Measurements from ENCODE around the gene C2orf68. TPM values are rescaled to one million over a fixed set of nuclear protein-coding genes. Genes with fewer than 3 reads are reported as not detected.

Gene C2orf68, protein sequence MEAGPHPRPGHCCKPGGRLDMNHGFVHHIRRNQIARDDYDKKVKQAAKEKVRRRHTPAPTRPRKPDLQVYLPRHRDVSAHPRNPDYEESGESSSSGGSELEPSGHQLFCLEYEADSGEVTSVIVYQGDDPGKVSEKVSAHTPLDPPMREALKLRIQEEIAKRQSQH
- 11.2 and 13.2 TPM in 2 replicates for total RNA-seq

DNA sequence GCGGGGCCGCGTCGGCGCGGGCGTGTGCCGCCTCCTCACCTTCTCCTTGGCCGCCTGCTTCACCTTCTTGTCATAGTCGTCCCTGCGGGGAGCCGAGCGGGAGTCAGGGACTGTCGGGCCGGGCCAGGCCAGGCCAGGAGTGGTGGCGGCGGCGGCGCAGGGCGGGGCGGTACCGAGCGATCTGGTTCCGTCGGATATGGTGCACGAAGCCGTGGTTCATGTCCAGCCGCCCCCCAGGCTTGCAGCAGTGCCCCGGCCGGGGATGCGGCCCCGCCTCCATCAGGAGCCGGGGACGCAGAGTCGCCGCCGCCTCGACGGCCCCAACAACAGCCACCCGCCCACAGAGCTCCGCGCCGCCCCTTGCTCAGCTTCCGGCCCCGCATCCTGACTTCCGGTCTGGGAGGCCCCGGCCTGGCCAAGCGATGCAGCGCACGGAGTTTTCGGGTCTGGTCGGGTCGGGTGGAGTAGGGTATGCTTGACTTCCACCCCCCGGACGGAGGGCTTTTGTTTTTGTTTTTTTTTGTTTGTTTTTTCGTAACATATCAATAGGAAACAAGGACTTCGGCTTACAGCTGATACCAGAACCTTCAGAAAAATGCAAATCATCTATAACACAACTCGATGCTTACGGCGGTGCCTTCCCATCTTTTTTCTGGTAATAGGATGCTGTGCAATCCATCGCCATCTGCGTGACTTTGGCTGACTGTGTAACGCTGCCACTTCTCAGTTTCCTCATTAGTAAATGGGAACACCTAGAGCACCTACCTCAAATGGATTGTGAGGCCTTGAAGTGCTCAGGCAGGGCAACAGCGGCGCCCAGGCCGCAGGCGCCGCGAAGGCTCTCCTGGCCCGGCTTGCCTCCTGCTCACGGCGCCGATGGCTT, at the start of gene C2orf68:
TSS of gene C2orf68 (minus strand) at position 362 of the 883 bp plus-strand sequence. CDS start at position 280, 82 bp downstream.

DNA sequence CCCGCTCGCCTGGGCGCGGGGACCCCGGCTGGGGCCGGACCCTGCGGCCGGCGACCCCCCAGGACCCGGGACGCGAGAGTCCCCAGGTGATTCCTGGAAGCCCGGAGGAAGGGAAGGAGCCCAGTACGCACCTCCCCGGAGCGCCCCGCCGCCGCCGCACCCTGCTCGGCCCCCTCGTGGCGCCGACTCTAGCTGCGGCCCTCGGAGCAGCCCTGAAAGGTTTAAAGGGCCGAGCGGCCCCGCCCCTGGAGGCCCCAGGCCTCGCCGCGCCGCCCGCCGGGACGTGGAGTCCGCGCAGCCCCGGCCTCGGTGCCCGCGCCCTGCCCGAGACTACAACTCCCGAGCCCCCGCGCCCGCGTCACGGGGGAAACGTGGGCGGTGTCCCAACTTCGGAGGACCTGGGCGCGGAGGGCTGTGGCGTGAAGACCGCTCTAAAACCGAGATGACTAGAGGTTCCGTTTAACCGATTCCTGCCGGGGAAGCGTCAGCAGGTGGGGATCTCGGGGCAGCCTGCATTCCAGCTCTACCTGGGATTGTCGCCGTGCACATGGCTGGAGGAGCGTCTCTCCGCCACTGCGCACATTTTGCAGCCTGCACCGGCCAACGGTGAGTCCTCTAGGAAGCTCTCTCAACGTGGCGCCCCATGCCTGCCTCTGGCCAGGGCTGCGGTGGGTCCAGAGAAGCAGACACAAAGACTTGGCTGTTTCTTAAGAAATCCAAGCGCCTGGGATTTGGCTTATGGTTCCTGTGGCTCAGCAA, 9.2 kb downstream of the C2orf68 start, which contains the start of gene TMEM150A:
TSS of gene TMEM150A (minus strand) at position 223 of the 759 bp plus-strand sequence. CDS start 750 bp downstream, outside the sequence.

DNA sequence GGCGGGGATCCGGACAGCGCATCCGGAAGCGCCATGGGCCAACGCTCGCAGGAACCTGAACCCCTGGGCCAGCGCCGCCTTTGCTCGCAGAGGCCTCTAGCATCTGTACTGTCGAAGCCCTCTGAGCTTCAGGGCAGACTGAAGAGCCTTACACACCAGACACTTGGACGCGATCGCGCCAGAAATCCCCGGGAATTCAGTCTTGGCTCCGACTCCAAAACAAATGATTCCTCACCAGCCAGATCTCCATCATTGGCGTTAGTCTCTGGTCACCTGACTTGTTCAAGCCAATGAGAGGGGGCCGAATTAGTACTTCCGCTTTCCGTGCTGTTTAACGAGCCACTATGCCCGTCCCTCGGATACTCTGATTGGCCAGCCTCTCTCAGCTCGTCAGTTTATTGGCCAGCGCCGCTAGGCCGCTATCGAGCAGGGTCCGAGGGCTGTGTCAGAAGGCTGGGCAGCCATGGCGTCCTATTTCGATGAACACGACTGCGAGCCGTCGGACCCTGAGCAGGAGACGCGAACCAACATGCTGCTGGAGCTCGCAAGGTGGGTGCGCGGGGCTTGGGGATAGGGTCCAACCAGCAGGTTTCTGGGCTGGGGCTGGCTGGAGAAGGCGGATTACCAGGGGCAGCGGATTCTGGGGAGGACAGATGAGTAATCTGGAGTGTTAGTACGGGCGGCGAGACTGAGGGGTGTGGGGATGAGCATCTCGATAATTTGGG, 16.4 kb downstream of the C2orf68 start, which contains the start of gene RNF181:
TSS of gene RNF181 (plus strand) at position 445 of the 725 bp plus-strand sequence. CDS start at position 464, 19 bp downstream.

DNA sequence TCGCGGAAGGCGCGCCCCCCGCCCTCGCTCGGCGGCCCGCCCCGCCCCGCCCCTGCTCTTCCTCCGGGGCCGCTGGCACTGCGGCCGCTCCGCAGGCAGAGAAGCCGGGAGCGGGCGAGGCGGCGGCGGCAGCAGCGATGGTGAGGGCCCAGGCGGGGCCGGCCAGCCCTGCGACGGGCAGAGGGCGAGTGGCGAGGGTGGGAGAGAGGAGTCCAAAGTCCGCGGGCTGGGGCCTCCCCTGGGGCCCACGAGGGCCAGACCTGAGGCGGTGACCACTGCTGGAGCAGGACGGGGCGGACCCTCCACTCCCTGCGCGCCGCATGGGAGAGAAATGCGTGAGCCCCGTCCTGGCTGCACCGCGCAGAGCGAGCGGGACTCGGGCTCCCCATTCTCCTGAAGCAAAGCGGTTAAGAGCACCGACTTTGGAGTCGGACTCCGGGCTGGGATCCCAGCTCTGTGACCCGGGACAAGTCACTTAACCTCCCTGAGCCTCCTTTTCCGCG, 27.5 kb downstream of the C2orf68 start, which contains the start of gene VAMP5:
TSS of gene VAMP5 (plus strand) at position 78 of the 503 bp plus-strand sequence. CDS start at position 138, 60 bp downstream.

DNA sequence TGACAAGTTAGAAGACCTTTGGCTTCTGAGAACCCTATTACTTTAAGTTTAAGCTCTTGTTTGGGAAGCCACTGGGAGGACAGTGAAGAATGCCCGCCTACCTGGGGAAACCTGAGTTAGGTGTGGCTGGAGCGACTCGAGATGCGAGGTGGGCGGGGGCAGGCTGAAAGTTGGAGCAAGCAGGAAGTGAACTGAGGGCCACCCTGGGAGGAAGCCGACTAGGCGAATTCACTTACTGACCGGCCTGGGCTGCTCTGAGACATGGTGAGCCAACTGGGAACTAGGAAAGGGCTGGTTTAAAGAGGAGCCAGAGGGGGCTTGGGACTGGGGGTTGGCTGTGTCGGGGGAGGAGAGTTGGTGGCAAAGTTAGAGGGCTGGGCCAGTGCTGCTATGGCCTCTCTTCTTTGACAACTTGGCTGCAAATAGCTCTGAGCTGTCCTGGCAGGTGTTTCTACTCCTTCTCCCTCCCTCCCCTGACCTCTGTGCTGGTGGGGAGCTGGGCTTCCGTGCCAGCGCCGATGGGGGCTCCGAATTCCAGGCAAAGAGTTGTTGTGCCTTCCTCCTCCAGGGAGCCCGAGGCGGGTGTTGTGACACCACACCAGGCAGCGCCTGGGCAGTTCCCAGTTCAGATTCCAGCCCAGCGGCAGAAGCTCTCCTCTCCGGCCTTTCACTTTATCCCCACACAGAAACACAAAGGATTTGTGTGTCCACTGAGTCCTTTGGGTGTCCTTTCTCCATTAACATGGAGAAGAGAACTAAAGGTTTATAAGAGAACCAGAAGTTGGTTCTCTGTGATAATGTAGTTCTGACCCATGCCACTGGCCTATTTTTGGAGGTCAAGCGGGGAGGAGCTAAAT, 34.3 kb downstream of the C2orf68 start, which contains the start of gene VAMP8:
TSS of gene VAMP8 (plus strand) at position 201 of the 857 bp plus-strand sequence. CDS start at position 262, 61 bp downstream.

DNA sequence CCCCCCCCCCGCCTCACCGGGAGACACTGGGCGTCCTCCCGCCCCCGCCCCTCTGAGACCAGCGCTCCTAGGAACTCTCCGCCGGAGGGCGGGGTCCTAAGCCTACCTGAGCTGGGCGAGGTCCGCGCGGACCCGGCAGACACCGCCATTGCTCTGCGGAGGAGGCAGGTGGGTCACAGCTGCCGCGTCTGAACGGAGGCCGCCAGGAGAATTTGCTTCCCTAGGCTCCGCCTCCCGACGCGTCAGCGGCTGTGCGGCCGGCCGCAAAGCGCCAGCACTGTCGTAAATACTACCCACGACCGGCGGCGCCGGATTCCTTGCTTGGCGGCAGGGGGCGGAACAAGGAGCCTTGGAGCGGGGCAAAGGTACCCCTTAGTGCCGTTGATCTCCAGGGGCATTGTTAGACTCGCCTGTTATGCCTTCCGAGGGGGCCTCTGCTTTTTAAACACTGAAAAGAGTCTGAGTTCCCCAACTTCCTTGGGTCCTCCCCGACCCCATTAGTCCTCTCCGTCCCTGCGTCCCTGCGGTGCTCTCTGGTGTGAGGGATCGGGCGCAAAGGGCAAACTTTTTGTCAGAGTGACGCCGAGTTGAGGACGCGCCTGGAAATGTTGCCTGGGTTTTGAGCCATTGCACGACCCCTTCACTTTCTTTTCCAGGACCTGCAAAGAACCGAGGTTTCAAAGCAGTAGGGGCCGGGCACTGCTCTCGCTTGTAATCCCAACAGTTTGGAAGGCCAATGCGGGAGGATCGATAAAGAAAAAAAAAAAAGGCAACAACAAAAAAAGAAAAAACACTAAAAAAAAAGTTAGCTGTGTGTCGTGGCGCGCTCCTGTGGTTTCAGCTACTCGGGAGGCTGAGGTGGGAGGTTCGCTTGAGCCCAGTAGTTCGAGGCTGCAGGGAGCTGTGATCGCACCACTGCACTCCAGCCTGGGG, 50.3 kb downstream of the C2orf68 start, which contains the start of gene GGCX:
TSS of gene GGCX (minus strand) at position 214 of the 933 bp plus-strand sequence. CDS start at position 149, 65 bp downstream.

Other genes with a start within 250 kb of the C2orf68 start
- 353 and 490 TPM in 2 replicates for gene CAPG, start 201.7 kb downstream of the C2orf68 start, total RNA-seq
- gene SH2D6, start 193.4 kb downstream of the C2orf68 start, total RNA-seq, result 0.17 and 0.63 TPM in 2 replicates
- 108 and 150 TPM in 2 replicates for gene MAT2A, start 72.9 kb downstream of the C2orf68 start, total RNA-seq
- gene GGCX, start 50.6 kb downstream of the C2orf68 start, total RNA-seq, result 31.4 and 40.8 TPM in 2 replicates
- 2.5 and 4.4 TPM in 2 replicates for gene VAMP8, start 34.5 kb downstream of the C2orf68 start, total RNA-seq
- gene VAMP5, start 27.6 kb downstream of the C2orf68 start, total RNA-seq, result 32.5 and 62.6 TPM in 2 replicates
- gene RNF181, start 16.3 kb downstream of the C2orf68 start, total RNA-seq, result 267 and 283 TPM in 2 replicates
- gene TMEM150A, start 9.4 kb downstream of the C2orf68 start, total RNA-seq, result 7.7 and 11.7 TPM in 2 replicates
- gene USP39, start 4.1 kb upstream of the C2orf68 start, total RNA-seq, result 27.6 and 31.5 TPM in 2 replicates
- gene SFTPB, start 56.1 kb upstream of the C2orf68 start, total RNA-seq, result 0.17 TPM in 1 of 2 replicates, not detected in the other
- gene GNLY, start 82.3 kb upstream of the C2orf68 start, total RNA-seq, result not detected in 2 replicates
- 24.6 and 29.5 TPM in 2 replicates for gene ATOH8, start 141.9 kb upstream of the C2orf68 start, total RNA-seq

All from bronchial smooth muscle cell (primary cell).